ENCODE data around the gene MLEC.

MLEC gene

GRCh38 chr12:120739821-120740613 is 53.1 kb downstream of the MLEC start:
- no peak overlapping the region for H3K4me3 ChIP-seq (replicated peaks in 1 of 2; ENCODE audit: low read depth in 2 of 2, low read length in 2 of 2)
- no peak for TF ChIP-seq CTCF (IDR thresholded peaks at IDR 0.05; ENCODE audit: low read depth, low read length)
- no peak for DNase-seq (ENCODE audit: low read depth in 2 of 2)

GRCh38 chr12:120740871-120741270 is 53.9 kb downstream of the MLEC start:
- TF ChIP-seq CTCF (IDR thresholded peaks at IDR 0.05; ENCODE audit: low read depth, low read length) = no peak
- no peak for DNase-seq (ENCODE audit: low read depth in 2 of 2)
- no peak overlapping the region for H3K4me3 ChIP-seq (replicated peaks in 1 of 2; ENCODE audit: low read depth in 2 of 2, low read length in 2 of 2)

- TF ChIP-seq CTCF (IDR thresholded peaks at IDR 0.05; ENCODE audit: low read depth, low read length) = no peak
- DNase-seq (ENCODE audit: low read depth in 2 of 2) = no peak
- H3K4me3 ChIP-seq (replicated peaks in 1 of 2; ENCODE audit: low read depth in 2 of 2, low read length in 2 of 2) = no peak overlapping the region
Measured at GRCh38 chr12:120741476-120742421, 54.8 kb downstream of the MLEC start.

- no peak overlapping the region for H3K4me3 ChIP-seq (replicated peaks in 1 of 2; ENCODE audit: low read depth in 2 of 2, low read length in 2 of 2)
- no peak for DNase-seq (ENCODE audit: low read depth in 2 of 2)
- TF ChIP-seq CTCF (IDR thresholded peaks at IDR 0.05; ENCODE audit: low read depth, low read length) = no peak
Measured at GRCh38 chr12:120744922-120745493, 58.1 kb downstream of the MLEC start.

GRCh38 chr12:120748242-120748641 is 61.3 kb downstream of the MLEC start:
- no peak for DNase-seq (ENCODE audit: low read depth in 2 of 2)
- H3K4me3 ChIP-seq (replicated peaks in 1 of 2; ENCODE audit: low read depth in 2 of 2, low read length in 2 of 2) = no peak overlapping the region
- no peak for TF ChIP-seq CTCF (IDR thresholded peaks at IDR 0.05; ENCODE audit: low read depth, low read length)

- no peak for TF ChIP-seq CTCF (IDR thresholded peaks at IDR 0.05; ENCODE audit: low read depth, low read length)
- no peak for DNase-seq (ENCODE audit: low read depth in 2 of 2)
- no peak overlapping the region for H3K4me3 ChIP-seq (replicated peaks in 1 of 2; ENCODE audit: low read depth in 2 of 2, low read length in 2 of 2)
Measured at GRCh38 chr12:120749256-120749655, 62.3 kb downstream of the MLEC start.
